Panc1 (cell line): ENCODE data around the gene DSCAM. TPM values are rescaled to one million over a fixed set of nuclear protein-coding genes. Genes with fewer than 3 reads are reported as not detected.

Source experiments
- ATAC-seq: fragments of 200-7000 bp; cut with Tn5 transposase; 2 replicates; pipeline ENCODE4 v1.9.1; 2020; ENCODE audit warnings: mild to moderate bottlenecking, moderate library complexity
- BruUV-seq: library from RNA; stranded (reverse); fragments of 400-500 nt; replicated peaks from 2 replicates; lab custom pipeline; 2021; lab: Mats Ljungman, UMichigan
- CTCF ChIA-PET: fragments of 300-600 bp; sonication (Branson Sonifier 250); formaldehyde crosslinking; loops from one replicate; lab custom pipeline; 2022; ENCODE audit warnings: antibody characterized with exemption; lab: Charles Lee
- POLR2A ChIA-PET: fragments of 300-600 bp; sonication (Branson Sonifier 250); formaldehyde crosslinking; loops from one replicate; lab custom pipeline; 2022; ENCODE audit warnings: antibody characterized with exemption; lab: Charles Lee
- DNase-seq: peaks from one replicate; pipeline ENCODE4 v3.0.0-alpha.2; 2010; ENCODE audit warnings: low read depth, low spot score
- H3K27ac ChIP-seq: 2 replicates; pipeline ENCODE4 v1.5.1; 2011; ENCODE audit warnings: mild to moderate bottlenecking, low read length, inconsistent platforms
- H3K27me3 ChIP-seq: fragments of 200-500 bp; sonication (Bioruptor generic); 2 replicates; pipeline ENCODE4 v1.6.0; 2014; ENCODE audit warnings: low read length, inconsistent platforms; ENCODE audit not compliant: control insufficient read depth, insufficient read depth
- H3K36me3 ChIP-seq: fragments of 200-500 bp; sonication (Bioruptor generic); 2 replicates; pipeline ENCODE4 v1.5.1; 2014; ENCODE audit warnings: inconsistent platforms, mild to moderate bottlenecking, low read length, moderate library complexity; ENCODE audit not compliant: control insufficient read depth, insufficient read depth
- H3K4me1 ChIP-seq: 2 replicates; pipeline ENCODE4 v1.5.1; 2011; ENCODE audit warnings: inconsistent platforms, mild to moderate bottlenecking, low read length, moderate library complexity; ENCODE audit not compliant: control insufficient read depth, insufficient read depth
- H3K4me3 ChIP-seq, 2 experiments: 2 replicates each; pipeline ENCODE4 v1.5.1; 2011 to 2012; ENCODE audit warnings: low read depth in 2 of 2, low read length in 2 of 2, mild to moderate bottlenecking in 2 of 2, inconsistent platforms in 1 of 2, moderate library complexity in 1 of 2
- H3K9me3 ChIP-seq: fragments of 200-500 bp; sonication (Bioruptor generic); 2 replicates; pipeline ENCODE4 v1.5.1; 2014; ENCODE audit warnings: low read depth, mild to moderate bottlenecking, inconsistent platforms, low read length, moderate library complexity; ENCODE audit not compliant: control insufficient read depth, insufficient read depth
- POLR2AphosphoS5 ChIP-seq: IDR thresholded peaks from 2 replicates; pipeline ENCODE4 v1.6.1; 2012; ENCODE audit warnings: mild to moderate bottlenecking, low read depth, low read length, moderate library complexity
- SIN3A ChIP-seq: IDR thresholded peaks from 2 replicates; pipeline ENCODE4 v1.6.1; 2012; ENCODE audit warnings: low read depth, mild to moderate bottlenecking, low read length, moderate library complexity, borderline replicate concordance; ENCODE audit not compliant: insufficient read depth
- TCF7L2 ChIP-seq: IDR thresholded peaks from 2 replicates; pipeline ENCODE4 v1.6.1; 2011; ENCODE audit warnings: mild to moderate bottlenecking, low read depth, low read length, inconsistent platforms
- in situ Hi-C: cut with HindIII; loops from 2 replicates; pipeline ENCODE4 v1.10.0; 2016; ENCODE audit warnings: low sequenced_read_pairs, low pct_unique_long_range_greater_than_20kb
- intact Hi-C: fragments of 100-400 bp; cut with micrococcal nuclease; formaldehyde crosslinking; loops from one replicate; pipeline ENCODE4 v1.10.0; 2022; ENCODE audit not compliant: unreplicated experiment
- total RNA-seq: library from RNA; stranded (reverse); gene quantifications from one replicate; pipeline ENCODE4 v1.2.1, GENCODE V29; 2021; ENCODE audit not compliant: unreplicated experiment
- TF ChIP-seq, protein P1 (sequence below), 2 experiments: IDR thresholded peaks; 2 replicates each; pipeline ENCODE4 v1.6.1; 2011 to 2012; ENCODE audit warnings: low read depth in 2 of 2, control low read depth in 1 of 2, low read length in 1 of 2, mild to moderate bottlenecking in 1 of 2, moderate library complexity in 1 of 2; ENCODE audit not compliant: insufficient read depth in 1 of 2
- TF ChIP-seq, protein P2 (sequence below): fragments of 450-650 bp; IDR thresholded peaks from 2 replicates; pipeline ENCODE4 v1.5.1; 2017; ENCODE audit warnings: mild to moderate bottlenecking

DSCAM gene
- total RNA-seq, 1 experiment from 2014 or later = not detected

DNA sequence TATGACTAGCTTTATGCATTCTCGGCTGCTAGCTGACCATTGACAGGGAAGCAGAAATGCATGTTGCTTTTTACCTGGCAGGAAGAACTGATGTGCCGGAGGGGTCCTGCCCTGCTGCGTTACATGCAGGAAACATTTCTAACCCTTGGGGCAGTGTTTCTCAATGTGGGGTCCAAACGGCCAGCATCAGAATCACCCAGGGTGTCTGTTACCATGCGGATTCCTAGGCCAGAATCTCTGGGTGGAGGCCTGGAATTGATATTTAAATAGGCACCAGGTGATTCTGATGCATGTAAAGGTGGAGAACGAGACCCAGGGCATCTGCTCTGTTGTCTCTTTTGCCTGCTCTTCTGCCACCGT is 797.0 kb downstream of the DSCAM start:
- intact Hi-C loops (no loop called here), in situ Hi-C loops (no loop called here)
- BruUV-seq = no TSS peak
- Histone ChIP-seq H3K4me1 (no peaks in the 10 kb centered on the region), H3K9me3 (no peaks in the 10 kb centered on the region), H3K27me3 (no peaks in the 10 kb centered on the region), H3K4me3 (no peak overlapping the region), H3K27ac (no peak overlapping the region), H3K36me3 (no peaks in the 10 kb centered on the region)
- CTCF ChIA-PET = no interaction called here
- TF ChIP-seq POLR2AphosphoS5 (no peak), TCF7L2 (no peak), SIN3A (no peak)
- TF ChIP-seq, protein P1, sequence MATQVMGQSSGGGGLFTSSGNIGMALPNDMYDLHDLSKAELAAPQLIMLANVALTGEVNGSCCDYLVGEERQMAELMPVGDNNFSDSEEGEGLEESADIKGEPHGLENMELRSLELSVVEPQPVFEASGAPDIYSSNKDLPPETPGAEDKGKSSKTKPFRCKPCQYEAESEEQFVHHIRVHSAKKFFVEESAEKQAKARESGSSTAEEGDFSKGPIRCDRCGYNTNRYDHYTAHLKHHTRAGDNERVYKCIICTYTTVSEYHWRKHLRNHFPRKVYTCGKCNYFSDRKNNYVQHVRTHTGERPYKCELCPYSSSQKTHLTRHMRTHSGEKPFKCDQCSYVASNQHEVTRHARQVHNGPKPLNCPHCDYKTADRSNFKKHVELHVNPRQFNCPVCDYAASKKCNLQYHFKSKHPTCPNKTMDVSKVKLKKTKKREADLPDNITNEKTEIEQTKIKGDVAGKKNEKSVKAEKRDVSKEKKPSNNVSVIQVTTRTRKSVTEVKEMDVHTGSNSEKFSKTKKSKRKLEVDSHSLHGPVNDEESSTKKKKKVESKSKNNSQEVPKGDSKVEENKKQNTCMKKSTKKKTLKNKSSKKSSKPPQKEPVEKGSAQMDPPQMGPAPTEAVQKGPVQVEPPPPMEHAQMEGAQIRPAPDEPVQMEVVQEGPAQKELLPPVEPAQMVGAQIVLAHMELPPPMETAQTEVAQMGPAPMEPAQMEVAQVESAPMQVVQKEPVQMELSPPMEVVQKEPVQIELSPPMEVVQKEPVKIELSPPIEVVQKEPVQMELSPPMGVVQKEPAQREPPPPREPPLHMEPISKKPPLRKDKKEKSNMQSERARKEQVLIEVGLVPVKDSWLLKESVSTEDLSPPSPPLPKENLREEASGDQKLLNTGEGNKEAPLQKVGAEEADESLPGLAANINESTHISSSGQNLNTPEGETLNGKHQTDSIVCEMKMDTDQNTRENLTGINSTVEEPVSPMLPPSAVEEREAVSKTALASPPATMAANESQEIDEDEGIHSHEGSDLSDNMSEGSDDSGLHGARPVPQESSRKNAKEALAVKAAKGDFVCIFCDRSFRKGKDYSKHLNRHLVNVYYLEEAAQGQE (IDR thresholded peaks at IDR 0.05; ENCODE audit: insufficient read depth in 1 of 2, low read depth in 2 of 2, low read length in 1 of 2) = no peak
- TF ChIP-seq, protein P2, sequence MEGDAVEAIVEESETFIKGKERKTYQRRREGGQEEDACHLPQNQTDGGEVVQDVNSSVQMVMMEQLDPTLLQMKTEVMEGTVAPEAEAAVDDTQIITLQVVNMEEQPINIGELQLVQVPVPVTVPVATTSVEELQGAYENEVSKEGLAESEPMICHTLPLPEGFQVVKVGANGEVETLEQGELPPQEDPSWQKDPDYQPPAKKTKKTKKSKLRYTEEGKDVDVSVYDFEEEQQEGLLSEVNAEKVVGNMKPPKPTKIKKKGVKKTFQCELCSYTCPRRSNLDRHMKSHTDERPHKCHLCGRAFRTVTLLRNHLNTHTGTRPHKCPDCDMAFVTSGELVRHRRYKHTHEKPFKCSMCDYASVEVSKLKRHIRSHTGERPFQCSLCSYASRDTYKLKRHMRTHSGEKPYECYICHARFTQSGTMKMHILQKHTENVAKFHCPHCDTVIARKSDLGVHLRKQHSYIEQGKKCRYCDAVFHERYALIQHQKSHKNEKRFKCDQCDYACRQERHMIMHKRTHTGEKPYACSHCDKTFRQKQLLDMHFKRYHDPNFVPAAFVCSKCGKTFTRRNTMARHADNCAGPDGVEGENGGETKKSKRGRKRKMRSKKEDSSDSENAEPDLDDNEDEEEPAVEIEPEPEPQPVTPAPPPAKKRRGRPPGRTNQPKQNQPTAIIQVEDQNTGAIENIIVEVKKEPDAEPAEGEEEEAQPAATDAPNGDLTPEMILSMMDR = no peak
- POLR2A ChIA-PET = no interaction called here
- DNase-seq (no peak), ATAC-seq (no peak)

DNA sequence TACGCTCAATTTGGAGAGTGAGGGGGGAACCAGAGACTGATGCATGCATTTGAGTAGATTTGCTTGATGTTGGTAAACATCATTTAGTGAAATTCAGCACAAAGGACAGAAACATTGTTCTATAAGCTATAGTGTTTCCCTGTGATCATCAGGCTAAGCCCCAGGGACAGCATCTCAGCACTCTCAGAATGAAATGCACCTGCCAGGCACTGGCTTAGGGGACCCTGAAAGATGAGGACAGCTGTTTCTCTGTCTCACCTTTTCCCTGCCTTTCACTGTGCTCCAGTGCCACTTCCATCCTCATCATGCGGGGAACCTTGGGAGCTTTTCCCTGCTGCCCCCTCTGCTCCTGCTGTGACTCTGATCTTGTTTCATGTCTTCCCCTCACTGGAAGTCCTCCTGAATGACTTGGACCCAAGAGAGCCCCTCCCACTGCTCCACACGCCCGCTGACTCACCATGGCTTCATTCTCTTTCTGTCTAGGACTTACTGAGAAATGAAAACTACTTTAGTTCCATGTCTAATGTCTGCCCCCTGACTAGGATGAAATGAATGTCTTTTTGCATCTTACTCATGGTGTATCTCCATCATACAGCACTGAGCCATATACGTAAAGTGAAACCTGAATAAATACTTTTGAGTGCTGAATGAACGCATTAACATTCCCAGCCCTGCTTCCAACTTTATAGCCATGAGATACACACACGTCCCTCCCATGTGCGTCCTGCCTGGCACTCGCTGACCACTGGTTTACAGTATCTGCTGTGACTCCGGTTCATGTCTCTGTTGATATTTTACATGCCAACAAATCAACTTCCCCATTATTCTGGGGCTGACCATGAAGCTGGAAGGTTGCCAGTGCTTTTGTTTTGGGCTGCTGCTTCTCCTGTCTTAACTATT is 797.7 kb downstream of the DSCAM start:
- in situ Hi-C loops = no loop called here
- BruUV-seq = no TSS peak
- no peaks in the 10 kb centered on the region for H3K4me1 ChIP-seq
- H3K36me3 ChIP-seq = no peaks in the 10 kb centered on the region
- intact Hi-C loops = no loop called here
- DNase-seq (no peak), ATAC-seq (no peak)
- no peak overlapping the region for H3K27ac ChIP-seq
- H3K9me3 ChIP-seq = no peaks in the 10 kb centered on the region
- CTCF ChIA-PET = no interaction called here
- no peak for TF ChIP-seq TCF7L2
- TF ChIP-seq, protein P2 = no peak
- TF ChIP-seq POLR2AphosphoS5 = no peak
- no peak for TF ChIP-seq SIN3A
- TF ChIP-seq, protein P1 (IDR thresholded peaks at IDR 0.05; ENCODE audit: insufficient read depth in 1 of 2, low read depth in 2 of 2, low read length in 1 of 2) = no peak
- H3K27me3 ChIP-seq = no peaks in the 10 kb centered on the region
- no peak overlapping the region for H3K4me3 ChIP-seq
- POLR2A ChIA-PET = no interaction called here
